GM12864 (cell line): ENCODE measurements around the gene VWA3B.

Experiments
- DNase-seq: peaks from one replicate; pipeline ENCODE4 v3.0.0-alpha.2; 2011; ENCODE audit warnings: low read depth
- H3K4me3 ChIP-seq: 2 replicates; pipeline ENCODE4 v1.5.1; 2011; ENCODE audit warnings: mild to moderate bottlenecking, low read depth, low read length, control low read depth
- CTCF ChIP-seq: IDR thresholded peaks from 2 replicates; pipeline ENCODE4 v1.5.1; 2011; ENCODE audit warnings: low read depth, mild to moderate bottlenecking, moderate library complexity, low read length, control low read depth, inconsistent platforms; ENCODE audit errors: missing control alignments

VWA3B gene

GRCh38 chr2:98295275-98295674 lies 208.3 kb downstream of the VWA3B start:
- no peak overlapping the region for H3K4me3 ChIP-seq
- no peak for TF ChIP-seq CTCF
- DNase-seq = no peak

- peak; percentile 5 for TF ChIP-seq CTCF
- DNase-seq = no peak
- H3K4me3 ChIP-seq = no peak overlapping the region
These were observed 208.9 kb downstream of the VWA3B start for GRCh38 chr2:98295721-98296414.

GRCh38 chr2:98296440-98296839 lies 209.5 kb downstream of the VWA3B start:
- no peak overlapping the region for H3K4me3 ChIP-seq
- DNase-seq = no peak
- TF ChIP-seq CTCF = no peak

- H3K4me3 ChIP-seq = no peak overlapping the region
- no peak for DNase-seq
- no peak for TF ChIP-seq CTCF
These were observed 211.1 kb downstream of the VWA3B start for GRCh38 chr2:98297817-98298682.

GRCh38 chr2:98298683-98299164 lies 211.8 kb downstream of the VWA3B start:
- no peak overlapping the region for H3K4me3 ChIP-seq
- no peak for TF ChIP-seq CTCF

GRCh38 chr2:98299211-98299905 lies 212.4 kb downstream of the VWA3B start:
- DNase-seq = no peak
- no peak overlapping the region for H3K4me3 ChIP-seq
- no peak for TF ChIP-seq CTCF

More at GRCh38 chr2:98298683-98299164, 211.8 kb downstream of the VWA3B start:
- DNase-seq = no peak
